ENCODE data around the gene IL27RA.
"Not testable (repeated sequence)": the region's sequence is repeated elsewhere in the genome, so short reads cannot be mapped to it uniquely, and the experiment has no call there.

GRCh38 chr19:14019739-14020138 is 11.8 kb upstream of the IL27RA start:
- not testable (repeated sequence) for TF ChIP-seq CTCF (IDR thresholded peaks at IDR 0.05); REST (IDR thresholded peaks at IDR 0.05; ENCODE audit: insufficient read depth in 1 of 2, low read depth in 2 of 2, low read length in 1 of 2); POLR2AphosphoS5 (IDR thresholded peaks at IDR 0.05; ENCODE audit: low read depth, low read length); TCF7L2 (IDR thresholded peaks at IDR 0.05; ENCODE audit: low read depth, low read length); SIN3A (IDR thresholded peaks at IDR 0.05; ENCODE audit: borderline replicate concordance, insufficient read depth, low read depth, low read length)

Data from Panc1 (cell line).